PC-3 (cell line): Measurements from ENCODE around the gene MAP1LC3A.

Source experiments
- EZH2 ChIP-seq: fragments of 300-600 bp; sonication (generic); IDR thresholded peaks from one replicate; pipeline ENCODE4 v1.6.1; 2017; ENCODE audit warnings: antibody characterized with exemption, mild to moderate bottlenecking, low read length; ENCODE audit not compliant: unreplicated experiment
- TF ChIP-seq, protein P1 (sequence below): fragments of 300-600 bp; sonication (generic); conservative IDR thresholded peaks from 2 replicates; pipeline ENCODE4 v1.5.1; 2017; ENCODE audit warnings: antibody characterized with exemption, low read depth, mild to moderate bottlenecking, low read length

DNA sequence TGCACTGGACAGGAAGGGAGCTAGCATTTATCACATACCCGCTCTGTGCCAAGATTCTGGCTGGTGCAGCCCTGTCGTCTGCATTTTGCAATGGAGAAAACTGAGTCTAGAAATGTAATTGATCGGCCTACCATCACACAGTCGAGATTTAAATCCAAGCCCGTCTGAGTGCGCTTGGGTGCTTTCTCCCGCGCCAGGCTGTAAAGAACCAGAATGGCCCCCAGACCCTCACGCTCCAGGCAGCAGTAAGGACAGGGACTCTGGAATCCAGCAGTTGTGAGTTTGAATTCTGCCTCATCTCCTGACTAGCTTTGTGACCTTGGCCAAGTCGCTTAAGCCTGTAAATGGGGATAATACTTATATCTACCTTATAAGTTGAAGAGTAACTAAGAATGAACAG is 31.5 kb upstream of the MAP1LC3A start:
- no peak for TF ChIP-seq EZH2
- TF ChIP-seq, protein P1, sequence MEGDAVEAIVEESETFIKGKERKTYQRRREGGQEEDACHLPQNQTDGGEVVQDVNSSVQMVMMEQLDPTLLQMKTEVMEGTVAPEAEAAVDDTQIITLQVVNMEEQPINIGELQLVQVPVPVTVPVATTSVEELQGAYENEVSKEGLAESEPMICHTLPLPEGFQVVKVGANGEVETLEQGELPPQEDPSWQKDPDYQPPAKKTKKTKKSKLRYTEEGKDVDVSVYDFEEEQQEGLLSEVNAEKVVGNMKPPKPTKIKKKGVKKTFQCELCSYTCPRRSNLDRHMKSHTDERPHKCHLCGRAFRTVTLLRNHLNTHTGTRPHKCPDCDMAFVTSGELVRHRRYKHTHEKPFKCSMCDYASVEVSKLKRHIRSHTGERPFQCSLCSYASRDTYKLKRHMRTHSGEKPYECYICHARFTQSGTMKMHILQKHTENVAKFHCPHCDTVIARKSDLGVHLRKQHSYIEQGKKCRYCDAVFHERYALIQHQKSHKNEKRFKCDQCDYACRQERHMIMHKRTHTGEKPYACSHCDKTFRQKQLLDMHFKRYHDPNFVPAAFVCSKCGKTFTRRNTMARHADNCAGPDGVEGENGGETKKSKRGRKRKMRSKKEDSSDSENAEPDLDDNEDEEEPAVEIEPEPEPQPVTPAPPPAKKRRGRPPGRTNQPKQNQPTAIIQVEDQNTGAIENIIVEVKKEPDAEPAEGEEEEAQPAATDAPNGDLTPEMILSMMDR: no peak
